ENCODE measurements around the gene IGSF9B. TPM values are rescaled to one million over a fixed set of nuclear protein-coding genes. Genes with fewer than 3 reads are reported as not detected.

The IGSF9B gene
- total RNA-seq, 2 donors from 2014 or later: 10.2 to 35.3 TPM

DNA sequence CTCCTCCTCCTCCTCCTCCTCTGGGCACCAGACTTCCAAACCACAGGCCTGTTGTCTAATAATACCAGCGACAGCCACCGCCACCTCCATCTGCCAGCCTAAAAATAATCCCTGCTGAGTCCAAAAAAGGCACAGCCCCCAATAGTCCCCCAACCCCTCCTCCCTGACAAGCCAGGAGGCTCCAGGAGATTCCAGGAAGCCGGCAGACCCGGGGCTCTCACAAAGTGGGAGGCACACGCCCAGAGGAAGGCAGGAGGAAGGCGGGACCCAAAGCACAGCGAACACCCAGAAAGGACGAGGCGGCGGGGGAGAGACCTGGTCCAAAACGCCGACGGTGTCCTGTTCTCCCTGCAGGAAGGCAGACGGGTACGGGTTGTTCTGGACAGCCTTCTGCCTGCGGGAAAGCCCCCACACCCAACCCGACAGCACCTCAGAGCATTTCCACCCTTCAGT lies 5.9 kb downstream of the IGSF9B start:
- no peak for TF ChIP-seq POLR2AphosphoS5 (IDR thresholded peaks at IDR 0.05)
- TF ChIP-seq, protein P1, sequence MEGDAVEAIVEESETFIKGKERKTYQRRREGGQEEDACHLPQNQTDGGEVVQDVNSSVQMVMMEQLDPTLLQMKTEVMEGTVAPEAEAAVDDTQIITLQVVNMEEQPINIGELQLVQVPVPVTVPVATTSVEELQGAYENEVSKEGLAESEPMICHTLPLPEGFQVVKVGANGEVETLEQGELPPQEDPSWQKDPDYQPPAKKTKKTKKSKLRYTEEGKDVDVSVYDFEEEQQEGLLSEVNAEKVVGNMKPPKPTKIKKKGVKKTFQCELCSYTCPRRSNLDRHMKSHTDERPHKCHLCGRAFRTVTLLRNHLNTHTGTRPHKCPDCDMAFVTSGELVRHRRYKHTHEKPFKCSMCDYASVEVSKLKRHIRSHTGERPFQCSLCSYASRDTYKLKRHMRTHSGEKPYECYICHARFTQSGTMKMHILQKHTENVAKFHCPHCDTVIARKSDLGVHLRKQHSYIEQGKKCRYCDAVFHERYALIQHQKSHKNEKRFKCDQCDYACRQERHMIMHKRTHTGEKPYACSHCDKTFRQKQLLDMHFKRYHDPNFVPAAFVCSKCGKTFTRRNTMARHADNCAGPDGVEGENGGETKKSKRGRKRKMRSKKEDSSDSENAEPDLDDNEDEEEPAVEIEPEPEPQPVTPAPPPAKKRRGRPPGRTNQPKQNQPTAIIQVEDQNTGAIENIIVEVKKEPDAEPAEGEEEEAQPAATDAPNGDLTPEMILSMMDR (IDR thresholded peaks at IDR 0.05): no peak
- no peak for TF ChIP-seq POLR2A (IDR thresholded peaks at IDR 0.05)
- H3K36me3 ChIP-seq: no peaks in the 10 kb centered on the region
- no peaks in the 10 kb centered on the region for H3K9me3 ChIP-seq
- no peak overlapping the region for H3K4me3 ChIP-seq
- DNase-seq (ENCODE audit: low spot score): no peak
- H3K4me1 ChIP-seq (replicated peaks): peaks cover 2% of the 10 kb centered on the region
- WGBS: 28% methylated on average over 17 of the region's 17 CpGs
- no peaks in the 10 kb centered on the region for H3K27me3 ChIP-seq (replicated peaks; ENCODE audit: insufficient read depth)
- intact Hi-C loops (cut with DNase I): loop anchor here (10.0 kb wide), 1 partner anchor 174 kb away; no protein-coding TSS in a partner anchor
- H3K27ac ChIP-seq: peak overlapping the region; percentile 39 to 47

DNA sequence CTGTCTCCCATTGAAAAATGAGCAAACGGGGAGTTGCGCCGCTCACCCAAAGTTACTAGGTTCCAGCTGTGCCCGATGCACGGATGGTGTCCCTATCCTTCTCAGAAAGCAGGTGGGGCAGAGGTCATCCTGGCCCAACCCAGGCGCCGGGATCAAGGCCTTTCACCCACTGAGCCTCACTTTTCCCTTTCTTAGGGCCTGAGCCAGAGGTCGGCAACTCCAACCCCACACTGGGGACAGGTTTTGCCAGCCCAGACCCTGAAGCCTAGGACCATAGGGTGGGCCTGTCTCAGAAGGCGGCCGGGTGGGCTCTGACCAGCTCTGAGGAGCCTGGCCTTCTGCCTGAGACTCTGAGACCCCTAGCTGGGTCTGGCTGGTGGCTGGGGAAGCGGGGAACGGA lies 6.3 kb downstream of the IGSF9B start:
- H3K27me3 ChIP-seq (replicated peaks; ENCODE audit: insufficient read depth): no peaks in the 10 kb centered on the region

DNA sequence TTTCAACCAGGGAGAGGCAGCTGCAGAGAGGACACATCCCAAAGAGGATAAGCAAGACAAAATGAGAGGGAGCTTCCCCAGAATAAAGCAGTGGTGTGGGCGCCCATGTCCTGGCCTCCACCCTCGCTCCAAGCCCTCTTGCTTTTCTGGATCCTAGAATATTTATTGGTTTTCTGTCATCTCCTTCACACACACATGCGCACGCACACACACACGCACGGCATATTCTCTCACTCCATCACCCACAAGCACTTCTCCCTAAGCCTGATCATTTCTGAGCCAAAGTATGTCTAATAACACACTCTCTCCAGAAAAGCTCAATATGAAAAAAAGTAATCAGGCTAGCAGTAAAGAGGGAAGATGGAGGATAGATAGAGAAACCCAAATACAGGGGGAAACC lies 7.6 kb downstream of the IGSF9B start:
- Histone ChIP-seq H3K4me3 (no peak overlapping the region), H3K36me3 (no peaks in the 10 kb centered on the region), H3K9me3 (no peaks in the 10 kb centered on the region), H3K27me3 (replicated peaks; ENCODE audit: insufficient read depth) (no peaks in the 10 kb centered on the region), H3K4me1 (replicated peaks) (no peaks in the 10 kb centered on the region), H3K27ac (no peak overlapping the region)
- WGBS: 85% methylated on average over 6 of the region's 6 CpGs
- no peak for DNase-seq (ENCODE audit: low spot score)
- intact Hi-C loops (cut with DNase I): no loop called here
- TF ChIP-seq POLR2AphosphoS5 (IDR thresholded peaks at IDR 0.05) (no peak), POLR2A (IDR thresholded peaks at IDR 0.05) (no peak)
- TF ChIP-seq, protein P1 (IDR thresholded peaks at IDR 0.05): no peak

More for the DNA sequence above, 6.3 kb downstream of the IGSF9B start:
- DNase-seq (ENCODE audit: low spot score): no peak
- H3K9me3 ChIP-seq: no peaks in the 10 kb centered on the region
- TF ChIP-seq, protein P1 (IDR thresholded peaks at IDR 0.05): no peak
- no peak for TF ChIP-seq POLR2AphosphoS5 (IDR thresholded peaks at IDR 0.05)
- no peak for TF ChIP-seq POLR2A (IDR thresholded peaks at IDR 0.05)
- H3K4me3 ChIP-seq: no peak overlapping the region
- intact Hi-C loops (cut with DNase I): loop anchor here (10.0 kb wide), 1 partner anchor 174 kb away; no protein-coding TSS in a partner anchor
- no peaks in the 10 kb centered on the region for H3K36me3 ChIP-seq
- peaks cover 2% of the 10 kb centered on the region for H3K4me1 ChIP-seq (replicated peaks)
- peak overlapping the region in 1 of 2 donors; percentile 39 for H3K27ac ChIP-seq
- WGBS: 91% methylated on average over 12 of the region's 12 CpGs

DNA sequence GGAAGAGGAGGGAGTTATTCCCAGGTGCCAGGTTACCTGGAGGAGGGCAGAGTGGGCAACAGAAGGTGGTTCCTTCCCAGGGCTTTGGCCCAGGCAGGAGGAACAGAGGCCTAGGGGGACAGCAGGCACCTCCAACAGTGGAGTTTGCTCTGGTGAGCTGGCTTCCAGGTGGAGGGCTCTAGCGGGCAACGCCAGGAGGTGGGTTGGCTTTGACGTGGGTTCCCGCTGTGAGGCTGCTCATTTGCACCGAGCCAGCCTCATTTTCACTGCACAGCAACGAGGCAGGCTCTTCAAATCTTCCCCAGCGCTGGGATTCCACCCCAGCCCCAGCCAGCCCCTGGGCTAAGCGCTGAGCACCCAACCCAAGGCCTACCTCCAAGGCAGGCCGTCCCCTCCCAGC lies 8.1 kb downstream of the IGSF9B start:
- intact Hi-C loops (cut with DNase I): no loop called here
- Histone ChIP-seq H3K36me3 (no peaks in the 10 kb centered on the region), H3K27me3 (replicated peaks; ENCODE audit: insufficient read depth) (no peaks in the 10 kb centered on the region), H3K4me1 (replicated peaks) (no peaks in the 10 kb centered on the region), H3K27ac (no peak overlapping the region), H3K4me3 (no peak overlapping the region), H3K9me3 (no peaks in the 10 kb centered on the region)
- WGBS: 82% methylated on average over 9 of the region's 9 CpGs
- DNase-seq (ENCODE audit: low spot score): no peak
- TF ChIP-seq POLR2AphosphoS5 (IDR thresholded peaks at IDR 0.05) (no peak), POLR2A (IDR thresholded peaks at IDR 0.05) (no peak)
- TF ChIP-seq, protein P1 (IDR thresholded peaks at IDR 0.05): no peak

DNA sequence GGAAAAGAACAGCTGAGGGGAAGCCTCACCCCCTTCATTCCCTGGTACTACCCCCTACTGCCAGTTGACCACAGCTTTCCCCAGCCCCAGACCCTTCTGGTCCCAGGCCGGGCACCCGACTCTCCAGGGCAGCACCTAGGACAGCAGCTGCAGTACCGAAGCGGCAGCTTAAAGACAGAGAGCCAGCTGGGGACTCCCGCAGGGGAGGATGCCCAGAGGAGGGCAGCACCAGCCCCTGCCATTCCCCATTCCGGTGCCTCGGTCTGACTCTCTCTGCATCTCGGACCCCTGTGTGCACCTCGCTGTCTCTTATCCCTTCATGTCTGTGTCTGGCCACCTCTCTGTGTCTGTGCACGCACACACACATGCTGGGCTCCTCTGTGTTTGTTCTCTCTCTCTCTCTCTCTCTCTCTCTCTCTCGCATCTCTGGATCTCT lies 9.4 kb downstream of the IGSF9B start:
- Histone ChIP-seq H3K4me1 (replicated peaks) (no peaks in the 10 kb centered on the region), H3K27ac (no peak overlapping the region), H3K9me3 (no peaks in the 10 kb centered on the region), H3K4me3 (no peak overlapping the region), H3K36me3 (no peaks in the 10 kb centered on the region), H3K27me3 (replicated peaks; ENCODE audit: insufficient read depth) (no peaks in the 10 kb centered on the region)
- intact Hi-C loops (cut with DNase I): no loop called here
- DNase-seq (ENCODE audit: low spot score): no peak
- TF ChIP-seq POLR2AphosphoS5 (IDR thresholded peaks at IDR 0.05): no peak
- no peak for TF ChIP-seq POLR2A (IDR thresholded peaks at IDR 0.05)
- TF ChIP-seq, protein P1 (IDR thresholded peaks at IDR 0.05): peak in 1 of 4 experiments; percentile 38
- 10% methylated on average over 11 of the region's 11 CpGs for WGBS

All from prostate gland (tissue), 2 donors.